Measurements from ENCODE around the gene RNF4. TPM values are rescaled to one million over a fixed set of nuclear protein-coding genes. Genes with fewer than 3 reads are reported as not detected.

RNF4 gene, protein sequence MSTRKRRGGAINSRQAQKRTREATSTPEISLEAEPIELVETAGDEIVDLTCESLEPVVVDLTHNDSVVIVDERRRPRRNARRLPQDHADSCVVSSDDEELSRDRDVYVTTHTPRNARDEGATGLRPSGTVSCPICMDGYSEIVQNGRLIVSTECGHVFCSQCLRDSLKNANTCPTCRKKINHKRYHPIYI
- 10 to 100 TPM; 46.1 to 52.8 (median 49.9) TPM for total RNA-seq (2021; fragmentation: NEBNext Ultra II Directional; extraction: Animal tissue kit (Norgen Biotek cat#: 25700))
- long read RNA-seq, partial matches to known transcripts = 3 of 56 reads
- long read RNA-seq, other reads (novel, unspliced or antisense) = 53 of 56 reads

DNA sequence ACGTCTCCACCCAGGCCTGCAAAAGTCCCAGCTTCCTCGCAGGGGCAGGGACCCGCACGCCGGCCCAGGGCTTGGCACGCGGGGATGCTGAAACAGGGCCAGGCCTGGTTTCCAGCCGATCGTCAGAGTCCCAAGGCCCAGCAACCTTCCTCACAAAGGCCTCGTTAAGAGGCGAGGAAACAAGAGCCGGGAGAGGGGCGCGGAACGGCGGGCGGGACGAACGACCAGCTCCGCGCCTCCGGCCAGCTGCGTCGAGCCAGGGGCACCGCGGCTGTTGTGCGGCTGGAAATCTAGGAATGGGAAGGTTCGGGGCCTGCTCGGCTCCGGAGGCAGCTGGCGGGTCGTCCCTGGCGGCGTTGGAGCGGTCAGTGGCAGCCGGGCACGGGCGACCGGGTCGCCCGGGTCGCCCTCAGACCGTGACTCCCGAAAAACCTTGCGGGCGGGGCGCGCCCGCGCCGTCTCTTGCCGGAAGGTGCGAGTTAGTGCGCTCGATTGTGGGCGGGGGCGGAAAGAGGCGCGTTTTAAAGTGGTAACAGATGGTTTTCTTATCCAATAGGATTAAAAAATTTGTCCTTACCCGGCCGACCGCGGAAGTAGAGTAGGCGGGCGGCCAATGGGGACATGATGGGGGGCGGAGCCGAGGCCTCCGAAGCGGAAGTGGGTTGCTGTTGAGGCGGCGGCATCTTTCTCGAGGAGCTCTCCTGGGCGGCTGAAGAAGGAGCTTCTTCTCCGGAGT is at the start of gene RNF4:
RNF4 (plus strand) TSS at position 651 of the 736 bp plus-strand sequence. CDS start 21,388 bp downstream, outside the sequence.
- H3K9me3 Mint-ChIP-seq = peaks cover 12% of the 10 kb centered on the region
- TF ChIP-seq, protein P1, sequence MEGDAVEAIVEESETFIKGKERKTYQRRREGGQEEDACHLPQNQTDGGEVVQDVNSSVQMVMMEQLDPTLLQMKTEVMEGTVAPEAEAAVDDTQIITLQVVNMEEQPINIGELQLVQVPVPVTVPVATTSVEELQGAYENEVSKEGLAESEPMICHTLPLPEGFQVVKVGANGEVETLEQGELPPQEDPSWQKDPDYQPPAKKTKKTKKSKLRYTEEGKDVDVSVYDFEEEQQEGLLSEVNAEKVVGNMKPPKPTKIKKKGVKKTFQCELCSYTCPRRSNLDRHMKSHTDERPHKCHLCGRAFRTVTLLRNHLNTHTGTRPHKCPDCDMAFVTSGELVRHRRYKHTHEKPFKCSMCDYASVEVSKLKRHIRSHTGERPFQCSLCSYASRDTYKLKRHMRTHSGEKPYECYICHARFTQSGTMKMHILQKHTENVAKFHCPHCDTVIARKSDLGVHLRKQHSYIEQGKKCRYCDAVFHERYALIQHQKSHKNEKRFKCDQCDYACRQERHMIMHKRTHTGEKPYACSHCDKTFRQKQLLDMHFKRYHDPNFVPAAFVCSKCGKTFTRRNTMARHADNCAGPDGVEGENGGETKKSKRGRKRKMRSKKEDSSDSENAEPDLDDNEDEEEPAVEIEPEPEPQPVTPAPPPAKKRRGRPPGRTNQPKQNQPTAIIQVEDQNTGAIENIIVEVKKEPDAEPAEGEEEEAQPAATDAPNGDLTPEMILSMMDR (IDR thresholded peaks at IDR 0.05) = no peak
- DNase-seq = peak; percentile 94
- H3K27me3 Mint-ChIP-seq (ENCODE audit: insufficient read depth) = no peaks in the 10 kb centered on the region
- peaks cover 47% of the 10 kb centered on the region for H3K36me3 Mint-ChIP-seq (ENCODE audit: low read depth)
- H3K4me1 Mint-ChIP-seq (ENCODE audit: low read depth) = peaks cover 32% of the 10 kb centered on the region
- peak within 1 kb of the TSS; percentile 94 for H3K4me3 Mint-ChIP-seq
- H3K27ac Mint-ChIP-seq = peak within 1 kb of the TSS; percentile 89

DNA sequence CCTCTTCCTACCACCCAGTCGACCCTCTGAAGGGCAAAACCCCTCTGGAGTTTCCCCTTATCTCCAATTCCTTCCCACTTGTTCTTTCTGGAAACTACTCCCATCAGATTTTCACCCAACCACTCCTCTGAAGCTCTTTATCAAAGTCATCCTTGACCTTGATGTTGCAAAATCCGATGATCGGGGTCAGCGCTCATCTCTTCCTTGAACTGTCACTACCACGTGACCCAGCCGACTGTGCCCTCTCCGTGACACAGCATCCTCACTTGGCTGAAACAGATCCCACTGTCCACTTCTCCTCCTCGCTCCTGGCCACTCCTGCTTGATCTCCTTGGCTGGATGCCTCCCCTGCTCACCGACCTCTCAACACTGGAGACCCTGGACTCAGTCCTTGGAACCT is 49.1 kb upstream of the RNF4 start:
- Mint-ChIP-seq H3K27ac (peak overlapping the region; percentile 91), H3K36me3 (ENCODE audit: low read depth) (no peaks in the 10 kb centered on the region), H3K9me3 (no peaks in the 10 kb centered on the region), H3K27me3 (ENCODE audit: insufficient read depth) (peaks cover 55% of the 10 kb centered on the region), H3K4me1 (ENCODE audit: low read depth) (peaks cover 15% of the 10 kb centered on the region), H3K4me3 (peak overlapping the region; percentile 86; the same call in 1 of the 2 replicates)
- DNase-seq = no peak
- TF ChIP-seq, protein P1 (IDR thresholded peaks at IDR 0.05) = no peak

DNA sequence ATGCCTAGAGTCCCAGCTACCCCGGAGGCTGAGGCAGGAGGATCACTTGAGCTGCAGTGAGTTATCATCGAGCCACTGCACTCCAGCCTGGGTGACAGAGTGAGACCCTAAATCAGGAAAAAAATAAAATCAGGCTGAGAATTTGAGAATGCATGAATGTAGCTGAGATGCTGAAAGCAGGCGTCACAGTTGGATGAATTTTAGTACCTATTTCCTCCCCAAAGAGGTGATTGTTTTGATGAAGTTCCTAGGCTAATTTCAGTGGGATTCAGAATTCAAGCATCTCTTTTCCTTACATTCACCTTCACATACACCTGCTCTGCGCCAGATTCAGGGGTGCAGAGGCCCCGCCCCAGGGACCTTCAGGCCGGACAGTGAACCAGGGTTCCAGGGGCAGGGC is 47.0 kb upstream of the RNF4 start:
- Mint-ChIP-seq H3K4me3 (no peak overlapping the region), H3K27me3 (ENCODE audit: insufficient read depth) (peaks cover 45% of the 10 kb centered on the region)

DNA sequence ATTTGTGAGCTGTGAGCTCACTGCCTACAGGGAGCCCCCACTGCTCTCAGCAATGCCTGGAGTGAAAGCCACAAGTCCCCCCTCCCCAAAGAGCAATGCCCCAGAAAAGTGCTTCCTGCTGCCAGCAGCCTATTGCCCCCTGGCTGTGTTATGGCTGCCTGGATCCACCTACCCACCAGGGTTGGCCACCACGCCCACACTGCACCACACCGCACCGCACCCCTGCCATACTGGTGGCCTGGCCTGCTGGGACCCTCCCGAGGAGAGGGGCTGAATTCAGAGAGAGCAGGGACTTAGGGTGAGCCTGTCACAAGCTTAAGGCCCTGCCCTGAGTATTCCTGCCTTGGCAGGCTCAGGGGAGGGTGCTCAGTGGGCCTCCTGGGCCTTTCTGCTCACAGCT is 45.8 kb upstream of the RNF4 start:
- H3K4me3 Mint-ChIP-seq = no peak overlapping the region
- H3K27me3 Mint-ChIP-seq (ENCODE audit: insufficient read depth) = peaks cover 40% of the 10 kb centered on the region
- DNase-seq = no peak
- no peaks in the 10 kb centered on the region for H3K36me3 Mint-ChIP-seq (ENCODE audit: low read depth)
- H3K9me3 Mint-ChIP-seq = no peaks in the 10 kb centered on the region
- TF ChIP-seq, protein P1 (IDR thresholded peaks at IDR 0.05) = no peak
- H3K27ac Mint-ChIP-seq = no peak overlapping the region
- H3K4me1 Mint-ChIP-seq (ENCODE audit: low read depth) = peaks cover 20% of the 10 kb centered on the region

More for the DNA sequence above, 47.0 kb upstream of the RNF4 start:
- DNase-seq = no peak
- H3K4me1 Mint-ChIP-seq (ENCODE audit: low read depth) = peaks cover 20% of the 10 kb centered on the region
- TF ChIP-seq, protein P1 (IDR thresholded peaks at IDR 0.05) = no peak
- no peaks in the 10 kb centered on the region for H3K9me3 Mint-ChIP-seq
- H3K27ac Mint-ChIP-seq = no peak overlapping the region
- H3K36me3 Mint-ChIP-seq (ENCODE audit: low read depth) = no peaks in the 10 kb centered on the region

DNA sequence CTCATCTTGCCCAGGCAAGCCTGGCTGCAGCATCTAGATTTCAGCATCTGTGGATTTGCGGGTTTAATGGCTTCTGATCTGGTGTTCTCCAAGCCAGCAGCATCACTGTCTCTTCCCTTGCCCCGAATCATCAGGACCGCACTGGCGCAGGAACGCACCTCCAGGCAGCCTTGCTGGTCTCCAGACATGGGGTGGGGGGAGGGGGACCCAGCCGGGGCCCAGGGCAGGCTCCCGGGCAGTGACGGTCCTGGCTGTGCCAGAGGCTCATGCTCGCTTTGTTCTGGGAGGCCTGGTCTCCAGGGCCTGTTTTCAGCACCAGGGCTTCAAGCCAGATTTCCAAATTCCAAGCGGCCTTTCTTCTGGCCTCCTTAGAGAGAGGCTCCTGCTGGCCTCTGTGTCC is 45.2 kb upstream of the RNF4 start:
- no peak for DNase-seq
- peaks cover 21% of the 10 kb centered on the region for H3K4me1 Mint-ChIP-seq (ENCODE audit: low read depth)
- no peak overlapping the region for H3K4me3 Mint-ChIP-seq
- H3K9me3 Mint-ChIP-seq = no peaks in the 10 kb centered on the region
- H3K27me3 Mint-ChIP-seq (ENCODE audit: insufficient read depth) = peaks cover 41% of the 10 kb centered on the region
- H3K36me3 Mint-ChIP-seq (ENCODE audit: low read depth) = no peaks in the 10 kb centered on the region
- TF ChIP-seq, protein P1 (IDR thresholded peaks at IDR 0.05) = no peak
- H3K27ac Mint-ChIP-seq = no peak overlapping the region
